VCaP (cell line): Measurements from ENCODE around the gene UBQLN1.

Experiments
- H3K27ac ChIP-seq: fragments of 450-650 bp; 2 replicates; pipeline ENCODE4 v1.5.1; 2017
- CTCF ChIP-seq: fragments of 450-650 bp; conservative IDR thresholded peaks from 2 replicates; pipeline ENCODE4 v1.5.1; 2017; ENCODE audit warnings: mild to moderate bottlenecking, moderate library complexity

The UBQLN1 gene

GRCh38 chr9:83706676-83707517 lies 861 bp downstream of the UBQLN1 start:
- H3K27ac ChIP-seq, result peak overlapping the region; percentile 98
- TF ChIP-seq CTCF, result no peak

- H3K27ac ChIP-seq, result peak overlapping the region; percentile 98; the same call in 1 of the 2 replicates
These were observed 2.5 kb downstream of the UBQLN1 start for GRCh38 chr9:83705219-83705651.

GRCh38 chr9:83701769-83702168 lies 6.0 kb downstream of the UBQLN1 start:
- TF ChIP-seq CTCF, result no peak
- no peak overlapping the region for H3K27ac ChIP-seq

GRCh38 chr9:83701286-83701685 lies 6.5 kb downstream of the UBQLN1 start:
- TF ChIP-seq CTCF, result no peak
- no peak overlapping the region for H3K27ac ChIP-seq

GRCh38 chr9:83699615-83700014 lies 8.1 kb downstream of the UBQLN1 start:
- no peak for TF ChIP-seq CTCF
- no peak overlapping the region for H3K27ac ChIP-seq

- no peak for TF ChIP-seq CTCF
- no peak overlapping the region for H3K27ac ChIP-seq
These were observed 8.7 kb downstream of the UBQLN1 start for GRCh38 chr9:83698976-83699585.

GRCh38 chr9:83691492-83691891 lies 16.3 kb downstream of the UBQLN1 start:
- H3K27ac ChIP-seq, result no peak overlapping the region
- no peak for TF ChIP-seq CTCF

- TF ChIP-seq CTCF, result no peak
- H3K27ac ChIP-seq, result no peak overlapping the region
These were observed 18.8 kb downstream of the UBQLN1 start for GRCh38 chr9:83688921-83689320.
